H1 (cell line): Measurements from ENCODE around the gene DOC2A.

ENCODE experiments used
- CTBP2 ChIP-seq: IDR thresholded peaks from 2 replicates; pipeline ENCODE4 v1.7.0; 2011; ENCODE audit warnings: borderline replicate concordance, mild to moderate bottlenecking, moderate library complexity, mixed read lengths, low read length; ENCODE audit not compliant: insufficient read depth, insufficient read length
- CTCF ChIP-seq, 3 experiments: IDR thresholded peaks; 1 replicate in 2 of 3; 2 replicates in 1 of 3; pipeline versions ENCODE4 v1.5.1 to v1.6.1; 2011; ENCODE audit warnings: low read length in 3 of 3, mild to moderate bottlenecking in 3 of 3, inconsistent platforms in 2 of 3, low read depth in 1 of 3, moderate library complexity in 1 of 3; ENCODE audit not compliant: insufficient read depth in 1 of 3; ENCODE audit errors: control extremely low read depth in 1 of 3
- EZH2 ChIP-seq: fragments of 200-600 bp; sonication (generic); IDR thresholded peaks from 2 replicates; pipeline ENCODE4 v1.7.1; 2012; ENCODE audit warnings: low read depth, mild to moderate bottlenecking, moderate library complexity, low read length, inconsistent platforms; ENCODE audit not compliant: severe bottlenecking
- GABPA ChIP-seq: IDR thresholded peaks from 2 replicates; pipeline ENCODE4 v1.6.1; 2011; ENCODE audit warnings: mild to moderate bottlenecking, low read length, moderate library complexity, borderline replicate concordance; ENCODE audit not compliant: insufficient read depth
- MAX ChIP-seq: IDR thresholded peaks from 2 replicates; pipeline ENCODE4 v1.6.1; 2012; ENCODE audit warnings: inconsistent platforms
- POLR2A ChIP-seq, 2 experiments: IDR thresholded peaks; 1 replicate in 1 of 2; 2 replicates in 1 of 2; pipeline ENCODE4 v1.6.1; 2011; ENCODE audit warnings: low read depth in 2 of 2, low read length in 2 of 2, mild to moderate bottlenecking in 2 of 2; ENCODE audit errors: control extremely low read depth in 1 of 2
- POLR2AphosphoS5 ChIP-seq: IDR thresholded peaks from 2 replicates; pipeline ENCODE4 v1.6.1; 2011; ENCODE audit warnings: low read depth, low read length
- RAD21 ChIP-seq, 2 experiments: IDR thresholded peaks in 1 of 2; conservative IDR thresholded peaks in 1 of 2; 2 replicates each; pipeline ENCODE4 v1.6.1; 2011; ENCODE audit warnings: low read depth in 2 of 2, low read length in 2 of 2, improper control_type of control experiment in 1 of 2, inconsistent platforms in 1 of 2, mild to moderate bottlenecking in 1 of 2, moderate library complexity in 1 of 2
- RFX5 ChIP-seq: IDR thresholded peaks from 2 replicates; pipeline ENCODE4 v1.6.1; 2011; ENCODE audit warnings: low read depth, low read length, improper control_type of control experiment, borderline replicate concordance
- TAF1 ChIP-seq: IDR thresholded peaks from 2 replicates; pipeline ENCODE4 v1.6.1; 2011; ENCODE audit warnings: mild to moderate bottlenecking, low read depth, low read length
- YY1 ChIP-seq: IDR thresholded peaks from 2 replicates; pipeline ENCODE4 v1.6.1; 2011; ENCODE audit warnings: low read depth, mild to moderate bottlenecking, low read length

GRCh38 chr16:29996766-29997250, 14.0 kb downstream of the DOC2A start:
- TF ChIP-seq RAD21 (IDR thresholded peaks at IDR 0.05 in 1 of 2, conservative IDR thresholded peaks at IDR 0.05 in 1 of 2; ENCODE audit: low read depth in 2 of 2, low read length in 2 of 2) (no peak), YY1 (no peak), GABPA (no peak), CTCF (IDR thresholded peaks at IDR 0.05; ENCODE audit: control extremely low read depth in 1 of 3, insufficient read depth in 1 of 3, low read depth in 1 of 3, low read length in 3 of 3) (no peak), EZH2 (no peak), CTBP2 (no peak), POLR2AphosphoS5 (no peak), MAX (no peak), RFX5 (no peak), POLR2A (IDR thresholded peaks at IDR 0.05; ENCODE audit: control extremely low read depth in 1 of 2, low read depth in 2 of 2, low read length in 2 of 2) (no peak), TAF1 (no peak)
